MM.1S (cell line): ENCODE measurements around the gene MTERF2.

ENCODE experiments used
- DNase-seq: peaks from one replicate; pipeline ENCODE4 v3.0.0-alpha.2; 2015
- H2AFZ ChIP-seq: fragments of 300-600 bp; sonication (generic); 2 replicates; pipeline ENCODE4 v1.6.0; 2016; ENCODE audit warnings: antibody characterized with exemption, low read length
- H3F3A ChIP-seq: fragments of 300-600 bp; sonication (generic); 2 replicates; pipeline ENCODE4 v1.6.1; 2016; ENCODE audit warnings: mild to moderate bottlenecking, antibody characterized with exemption, low read length, moderate library complexity, mixed read lengths; ENCODE audit not compliant: insufficient read depth
- H3K27ac ChIP-seq: fragments of 300-600 bp; sonication (generic); 2 replicates; pipeline ENCODE4 v1.5.1; 2016; ENCODE audit warnings: mild to moderate bottlenecking, low read length
- H3K27me3 ChIP-seq: fragments of 300-600 bp; sonication (generic); replicated peaks from 2 replicates; pipeline ENCODE4 v1.6.0; 2016; ENCODE audit warnings: low read length; ENCODE audit not compliant: insufficient read depth
- H3K36me3 ChIP-seq: fragments of 300-600 bp; sonication (generic); replicated peaks from 2 replicates; pipeline ENCODE4 v1.6.1; 2016; ENCODE audit warnings: mild to moderate bottlenecking, low read length, mixed read lengths; ENCODE audit not compliant: insufficient read depth
- H3K4me1 ChIP-seq: fragments of 300-600 bp; sonication (generic); 2 replicates; pipeline ENCODE4 v1.6.1; 2016; ENCODE audit warnings: low read length, mixed read lengths
- H3K4me2 ChIP-seq: fragments of 300-600 bp; sonication (generic); 2 replicates; pipeline ENCODE4 v1.6.0; 2016; ENCODE audit warnings: low read depth, low read length
- H3K4me3 ChIP-seq: fragments of 300-600 bp; sonication (generic); 2 replicates; pipeline ENCODE4 v1.5.1; 2016; ENCODE audit warnings: low read length, mixed read lengths
- H3K79me2 ChIP-seq: fragments of 300-600 bp; sonication (generic); 2 replicates; pipeline ENCODE4 v1.6.1; 2016; ENCODE audit warnings: mixed run types, low read length, mixed read lengths
- H3K9ac ChIP-seq: fragments of 300-600 bp; sonication (generic); 2 replicates; pipeline ENCODE4 v1.6.1; 2016; ENCODE audit warnings: low read length, mixed read lengths
- H3K9me2 ChIP-seq: fragments of 300-600 bp; sonication (generic); replicated peaks from 2 replicates; pipeline ENCODE4 v1.6.1; 2016; ENCODE audit warnings: mild to moderate bottlenecking, low read length, mixed read lengths; ENCODE audit not compliant: insufficient read depth
- H3K9me3 ChIP-seq: fragments of 300-600 bp; sonication (generic); replicated peaks from 2 replicates; pipeline ENCODE4 v1.6.1; 2016; ENCODE audit warnings: mild to moderate bottlenecking, low read length, mixed read lengths; ENCODE audit not compliant: insufficient read depth
- H4K20me1 ChIP-seq: fragments of 300-600 bp; sonication (generic); 2 replicates; pipeline ENCODE4 v1.6.1; 2016; ENCODE audit warnings: mild to moderate bottlenecking, low read length, moderate library complexity, mixed read lengths; ENCODE audit not compliant: insufficient read depth
- CTCF ChIP-seq: fragments of 300-600 bp; sonication (generic); IDR thresholded peaks from 2 replicates; pipeline ENCODE4 v1.5.1; 2016; ENCODE audit warnings: antibody characterized with exemption, low read length, mixed read lengths
- EZH2 ChIP-seq: fragments of 300-600 bp; sonication (generic); optimal IDR thresholded peaks from 2 replicates; pipeline ENCODE3; 2017; ENCODE audit warnings: low read depth, mild to moderate bottlenecking, antibody characterized with exemption, low read length, mixed read lengths
- EZH2phosphoT487 ChIP-seq: fragments of 300-600 bp; sonication (generic); IDR thresholded peaks from 2 replicates; pipeline ENCODE4 v1.6.1; 2018; ENCODE audit warnings: antibody characterized with exemption, low read length

The MTERF2 gene

GRCh38 chr12:106975993-106976658 is 10.8 kb downstream of the MTERF2 start:
- no peak overlapping the region for H2AFZ ChIP-seq
- no peaks in the 10 kb centered on the region for H3K36me3 ChIP-seq
- H3K27ac ChIP-seq: no peak overlapping the region
- no peak for DNase-seq
- H3K9ac ChIP-seq: no peak overlapping the region
- TF ChIP-seq CTCF (no peak), EZH2phosphoT487 (no peak), EZH2 (no peak)
- no peaks in the 10 kb centered on the region for H3K79me2 ChIP-seq
- no peaks in the 10 kb centered on the region for H3K9me2 ChIP-seq
- H3K4me1 ChIP-seq: no peaks in the 10 kb centered on the region
- no peaks in the 10 kb centered on the region for H4K20me1 ChIP-seq
- H3K27me3 ChIP-seq: no peaks in the 10 kb centered on the region
- H3F3A ChIP-seq: no peaks in the 10 kb centered on the region
- no peak overlapping the region for H3K4me2 ChIP-seq
- H3K4me3 ChIP-seq: no peak overlapping the region
- no peaks in the 10 kb centered on the region for H3K9me3 ChIP-seq

- no peak overlapping the region for H2AFZ ChIP-seq
- no peaks in the 10 kb centered on the region for H3K27me3 ChIP-seq
- TF ChIP-seq CTCF (no peak), EZH2 (no peak)
- DNase-seq: no peak
- no peaks in the 10 kb centered on the region for H3F3A ChIP-seq
- no peak overlapping the region for H3K9ac ChIP-seq
- H3K27ac ChIP-seq: no peak overlapping the region
- no peaks in the 10 kb centered on the region for H3K9me3 ChIP-seq
- no peak overlapping the region for H3K4me2 ChIP-seq
- H3K9me2 ChIP-seq: no peaks in the 10 kb centered on the region
- no peaks in the 10 kb centered on the region; the same call in 1 of the 2 replicates for H3K36me3 ChIP-seq
- no peaks in the 10 kb centered on the region for H3K79me2 ChIP-seq
- no peaks in the 10 kb centered on the region for H3K4me1 ChIP-seq
- no peaks in the 10 kb centered on the region for H4K20me1 ChIP-seq
- no peak overlapping the region for H3K4me3 ChIP-seq
Measured at GRCh38 chr12:106975098-106975497, 11.8 kb downstream of the MTERF2 start.

- Histone ChIP-seq H3K4me1 (no peaks in the 10 kb centered on the region), H3F3A (no peaks in the 10 kb centered on the region), H3K27me3 (no peaks in the 10 kb centered on the region), H3K36me3 (no peaks in the 10 kb centered on the region; the same call in 1 of the 2 replicates), H3K9me3 (no peaks in the 10 kb centered on the region), H3K9me2 (no peaks in the 10 kb centered on the region), H2AFZ (no peak overlapping the region), H3K27ac (no peak overlapping the region), H3K4me3 (no peak overlapping the region), H3K4me2 (no peak overlapping the region), H3K79me2 (no peaks in the 10 kb centered on the region), H3K9ac (no peak overlapping the region), H4K20me1 (no peaks in the 10 kb centered on the region)
- TF ChIP-seq EZH2: no peak
- no peak for TF ChIP-seq EZH2phosphoT487
- no peak for TF ChIP-seq CTCF
- no peak for DNase-seq
Measured at GRCh38 chr12:106974511-106974910, 12.4 kb downstream of the MTERF2 start.
